Umbilical cord (tissue), 2 donors: ENCODE results near the gene MAPK14. TPM values are rescaled to one million over a fixed set of nuclear protein-coding genes. Genes with fewer than 3 reads are reported as not detected.
"Not testable (repeated sequence)": the region's sequence is repeated elsewhere in the genome, so short reads cannot be mapped to it uniquely, and the experiment has no call there.

Source experiments
- DNase-seq: peaks from one replicate; pipeline ENCODE4 v3.0.0-alpha.2; 2015; ENCODE audit warnings: low spot score
- total RNA-seq: library from RNA; depleted of rRNA; stranded (reverse); fragments of >200 nt; gene quantifications from one replicate; pipeline ENCODE4 v1.2.3, GENCODE V29; 2014; ENCODE audit warnings: low replicate concordance; ENCODE audit not compliant: insufficient read depth

Gene MAPK14
- total RNA-seq: 68.9 TPM

GRCh38 chr6:36027501-36028087, at the start of gene MAPK14:
Gene MAPK14 (plus strand): TSS chr6:36027808. CDS start chr6:36028158, 350 bp downstream.
- DNase-seq: peak; percentile 100

GRCh38 chr6:35980126-35980525, 47.5 kb upstream of the MAPK14 start:
- DNase-seq: not testable (repeated sequence)

- DNase-seq: no peak
These were observed 46.5 kb upstream of the MAPK14 start for GRCh38 chr6:35980991-35981645.

- DNase-seq: no peak
These were observed 42.9 kb upstream of the MAPK14 start for GRCh38 chr6:35984701-35985100.

- not testable (repeated sequence) for DNase-seq
These were observed 39.6 kb upstream of the MAPK14 start for GRCh38 chr6:35988047-35988446.

- no peak for DNase-seq
These were observed 34.5 kb upstream of the MAPK14 start for GRCh38 chr6:35993150-35993549.

- no peak for DNase-seq
These were observed 27.2 kb upstream of the MAPK14 start for GRCh38 chr6:36000451-36000850.

- DNase-seq: no peak
These were observed 11.9 kb upstream of the MAPK14 start for GRCh38 chr6:36015666-36016065.

- no peak for DNase-seq
These were observed 9.3 kb upstream of the MAPK14 start for GRCh38 chr6:36018339-36018738.

- DNase-seq: no peak
These were observed 8.4 kb upstream of the MAPK14 start for GRCh38 chr6:36019167-36019566.

- DNase-seq: no peak
These were observed 7.5 kb upstream of the MAPK14 start for GRCh38 chr6:36020154-36020553.

- no peak for DNase-seq
These were observed 3.4 kb upstream of the MAPK14 start, which contains the start of gene SLC26A8 for GRCh38 chr6:36023996-36024795. Gene SLC26A8 (minus strand): TSS chr6:36024641. CDS start chr6:36019707, 4,934 bp downstream.

- peak; percentile 93 for DNase-seq
These were observed 2.2 kb upstream of the MAPK14 start for GRCh38 chr6:36025260-36025931.

- DNase-seq: peak; percentile 63
These were observed 1.7 kb upstream of the MAPK14 start for GRCh38 chr6:36025932-36026327.

- peak; percentile 50 for DNase-seq
These were observed 674 bp downstream of the MAPK14 start for GRCh38 chr6:36028088-36028876.

GRCh38 chr6:36028877-36029324, 1.3 kb downstream of the MAPK14 start:
- peak; percentile 89 for DNase-seq

GRCh38 chr6:36029464-36029863, 1.9 kb downstream of the MAPK14 start:
- peak; percentile 76 for DNase-seq

GRCh38 chr6:36032261-36032660, 4.7 kb downstream of the MAPK14 start:
- no peak for DNase-seq

GRCh38 chr6:36033144-36033543, 5.5 kb downstream of the MAPK14 start:
- not testable (repeated sequence) for DNase-seq

- no peak for DNase-seq
These were observed 6.3 kb downstream of the MAPK14 start for GRCh38 chr6:36033935-36034334.

GRCh38 chr6:36034441-36034840, 6.8 kb downstream of the MAPK14 start:
- no peak for DNase-seq
